Activated CD4-positive, alpha-beta T cell treated with anti-CD3 and anti-CD28 coated beads for 1 hour (primary cell): ENCODE measurements around the gene PIP5K1B.
"Not testable (repeated sequence)": the region's sequence is repeated elsewhere in the genome, so short reads cannot be mapped to it uniquely, and the experiment has no call there.

ENCODE experiments used
- DNase-seq: peaks from one replicate; pipeline ENCODE4 v3.0.0-alpha.2; 2020

PIP5K1B gene

GRCh38 chr9:69044240-69045219 is 339.5 kb downstream of the PIP5K1B start:
- DNase-seq: no peak

- DNase-seq: no peak
These were observed 340.8 kb downstream of the PIP5K1B start for GRCh38 chr9:69045821-69046220.

GRCh38 chr9:69046723-69047122 is 341.7 kb downstream of the PIP5K1B start:
- no peak for DNase-seq

GRCh38 chr9:69047371-69047770 is 342.3 kb downstream of the PIP5K1B start:
- no peak for DNase-seq

- no peak for DNase-seq
These were observed 344.1 kb downstream of the PIP5K1B start for GRCh38 chr9:69049094-69049493.

GRCh38 chr9:69050936-69051335 is 345.9 kb downstream of the PIP5K1B start:
- not testable (repeated sequence) for DNase-seq

- DNase-seq: no peak
These were observed 349.9 kb downstream of the PIP5K1B start for GRCh38 chr9:69054989-69055388.

- no peak for DNase-seq
These were observed 351.3 kb downstream of the PIP5K1B start for GRCh38 chr9:69056191-69056815.

GRCh38 chr9:69058101-69058500 is 353.1 kb downstream of the PIP5K1B start:
- DNase-seq: no peak
